ENCODE measurements around the gene RMRP.

DNA sequence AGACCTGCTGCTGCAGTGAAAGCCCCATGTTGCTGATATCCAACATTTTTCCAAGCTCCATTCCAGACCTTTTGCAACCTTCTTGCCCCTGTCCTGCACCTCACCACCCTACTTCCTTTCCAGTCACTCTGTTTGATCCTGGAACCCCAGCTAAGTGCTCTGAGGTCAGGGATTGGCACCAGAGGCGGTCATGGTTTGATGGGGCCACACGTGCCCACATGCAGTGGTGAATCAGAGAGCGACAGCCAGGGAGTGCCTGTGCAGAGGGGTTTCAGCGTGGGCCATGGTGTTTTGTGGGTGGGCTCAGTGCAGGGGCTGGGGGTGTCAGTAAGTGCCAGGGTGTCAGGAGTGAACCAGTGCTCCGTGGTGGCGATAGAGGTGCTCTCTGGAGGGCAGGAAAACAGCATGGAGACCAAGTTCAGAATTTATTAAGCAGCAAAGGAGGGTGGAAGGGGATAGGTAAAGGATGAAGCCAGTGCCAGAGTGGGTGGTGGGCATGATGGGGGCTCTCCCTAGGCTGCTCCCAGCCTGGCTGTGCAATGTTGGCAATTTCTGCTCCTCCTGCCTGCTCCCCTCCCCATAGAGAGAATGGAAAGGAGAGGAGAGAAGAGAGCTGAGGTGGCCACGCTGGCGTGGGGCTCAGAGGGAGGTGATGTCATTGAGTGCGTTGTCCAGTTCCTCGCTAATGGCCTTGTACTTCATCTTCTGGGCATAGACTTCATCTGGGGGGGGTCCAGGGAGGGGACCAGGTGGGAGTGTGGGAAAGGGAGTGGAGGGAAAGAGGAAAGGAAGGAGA lies 24.9 kb upstream of the RMRP start:
- TF ChIP-seq, protein P1, sequence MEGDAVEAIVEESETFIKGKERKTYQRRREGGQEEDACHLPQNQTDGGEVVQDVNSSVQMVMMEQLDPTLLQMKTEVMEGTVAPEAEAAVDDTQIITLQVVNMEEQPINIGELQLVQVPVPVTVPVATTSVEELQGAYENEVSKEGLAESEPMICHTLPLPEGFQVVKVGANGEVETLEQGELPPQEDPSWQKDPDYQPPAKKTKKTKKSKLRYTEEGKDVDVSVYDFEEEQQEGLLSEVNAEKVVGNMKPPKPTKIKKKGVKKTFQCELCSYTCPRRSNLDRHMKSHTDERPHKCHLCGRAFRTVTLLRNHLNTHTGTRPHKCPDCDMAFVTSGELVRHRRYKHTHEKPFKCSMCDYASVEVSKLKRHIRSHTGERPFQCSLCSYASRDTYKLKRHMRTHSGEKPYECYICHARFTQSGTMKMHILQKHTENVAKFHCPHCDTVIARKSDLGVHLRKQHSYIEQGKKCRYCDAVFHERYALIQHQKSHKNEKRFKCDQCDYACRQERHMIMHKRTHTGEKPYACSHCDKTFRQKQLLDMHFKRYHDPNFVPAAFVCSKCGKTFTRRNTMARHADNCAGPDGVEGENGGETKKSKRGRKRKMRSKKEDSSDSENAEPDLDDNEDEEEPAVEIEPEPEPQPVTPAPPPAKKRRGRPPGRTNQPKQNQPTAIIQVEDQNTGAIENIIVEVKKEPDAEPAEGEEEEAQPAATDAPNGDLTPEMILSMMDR (IDR thresholded peaks at IDR 0.05): no peak
- no peak for TF ChIP-seq POLR2A (IDR thresholded peaks at IDR 0.05)

All from breast epithelium (tissue), 3 donors.